Measurements from ENCODE around the gene CNTN6.

Gene CNTN6

DNA sequence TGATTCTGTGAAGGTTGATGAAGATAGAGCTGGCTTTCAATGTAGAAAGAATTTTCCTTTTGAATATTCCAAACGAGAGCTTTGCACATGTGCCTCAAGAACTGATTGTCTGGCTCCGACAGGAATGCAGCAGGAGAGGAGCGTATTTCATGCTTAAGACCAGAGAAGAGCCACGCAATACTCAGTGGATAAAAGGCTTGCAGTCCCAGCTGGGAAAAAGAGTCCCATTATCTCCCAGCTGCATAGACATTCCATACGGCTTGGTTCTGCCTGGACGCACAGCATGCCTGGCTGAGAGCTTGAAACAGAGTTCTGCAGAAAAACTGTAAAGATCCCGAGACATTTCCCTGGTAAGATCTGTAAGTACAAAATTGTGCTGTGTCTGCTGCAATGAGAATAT, at the start of gene CNTN6:
TSS of gene CNTN6 (plus strand) at position 254 of the 400 bp plus-strand sequence. CDS start 54,985 bp downstream, outside the sequence.
- no peak within 1 kb of the TSS for H3K27ac Mint-ChIP-seq
- H3K4me1 Mint-ChIP-seq, result no peaks in the 10 kb centered on the region

DNA sequence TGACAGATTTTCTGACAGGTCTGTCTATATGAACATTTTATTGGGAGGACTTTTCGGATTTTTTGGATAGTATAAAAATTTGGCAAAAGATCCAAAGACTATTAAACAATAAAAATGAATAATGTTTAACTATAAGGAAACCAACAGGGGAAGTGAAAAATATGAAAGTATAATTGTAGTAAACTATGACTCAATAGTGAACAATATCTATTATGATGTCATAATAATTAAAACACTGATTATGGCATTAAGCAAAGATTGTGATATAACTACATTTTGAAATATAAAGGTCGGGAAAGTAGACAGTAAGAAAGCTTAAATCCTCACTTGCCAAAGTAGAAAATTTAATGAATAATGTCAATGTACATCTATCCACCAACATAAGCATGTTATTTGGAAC, 44.3 kb upstream of the CNTN6 start:
- Mint-ChIP-seq H3K4me1 (no peaks in the 10 kb centered on the region), H3K9me3 (peaks cover 12% of the 10 kb centered on the region), H3K4me3 (no peak overlapping the region), H3K27ac (no peak overlapping the region), H3K27me3 (no peaks in the 10 kb centered on the region), H3K36me3 (no peaks in the 10 kb centered on the region)
- DNase-seq, result no peak
- CTCF ChIA-PET, result no interaction called here

More for the DNA sequence above, at the start of gene CNTN6:
- CTCF ChIA-PET, result no interaction called here
- no peaks in the 10 kb centered on the region for H3K36me3 Mint-ChIP-seq
- no peak within 1 kb of the TSS for H3K4me3 Mint-ChIP-seq
- no peak for DNase-seq
- no peaks in the 10 kb centered on the region for H3K27me3 Mint-ChIP-seq
- no peaks in the 10 kb centered on the region for H3K9me3 Mint-ChIP-seq

DNA sequence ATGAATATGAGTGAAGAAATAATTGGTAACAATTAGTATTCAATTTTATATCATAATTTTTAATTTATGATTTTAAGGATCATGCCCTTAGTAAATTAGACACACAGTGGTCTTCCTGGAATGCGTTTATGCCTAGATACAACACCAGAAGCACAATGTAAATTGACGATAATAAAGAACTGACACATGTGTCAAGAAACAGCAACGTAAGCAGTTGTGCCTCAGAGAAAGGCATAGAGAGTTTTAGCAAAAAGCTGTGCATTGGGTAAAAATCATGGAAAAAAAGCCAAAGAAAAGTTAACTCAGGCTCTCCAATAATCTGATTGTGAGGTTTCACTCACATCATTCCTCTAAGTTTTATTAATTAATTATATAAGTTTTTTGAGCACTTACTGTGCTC, 37.0 kb upstream of the CNTN6 start:
- Mint-ChIP-seq H3K36me3 (no peaks in the 10 kb centered on the region), H3K27ac (no peak overlapping the region), H3K4me1 (no peaks in the 10 kb centered on the region), H3K27me3 (no peaks in the 10 kb centered on the region), H3K4me3 (no peak overlapping the region), H3K9me3 (peaks cover 13% of the 10 kb centered on the region)
- no peak for DNase-seq
- CTCF ChIA-PET, result no interaction called here

DNA sequence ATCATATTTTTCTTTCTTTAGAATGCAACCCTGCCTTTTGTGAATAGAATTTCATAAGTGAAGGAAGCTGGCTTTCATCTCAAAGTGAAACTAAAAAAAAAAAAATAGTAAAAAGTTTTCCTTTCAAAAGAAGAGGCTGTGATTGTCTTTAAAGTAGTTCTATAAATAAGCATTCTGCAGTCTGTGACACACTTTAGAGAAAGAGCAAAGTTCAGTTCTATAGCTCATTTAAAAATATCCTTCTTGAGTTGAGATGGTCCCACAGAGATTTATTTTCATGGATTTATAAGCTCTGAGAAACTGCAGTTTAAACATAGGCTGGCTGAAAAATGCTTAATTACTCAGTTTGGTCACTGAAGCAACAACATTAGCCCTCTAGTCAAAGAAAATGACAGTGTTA, 36.1 kb upstream of the CNTN6 start:
- Mint-ChIP-seq H3K4me3 (no peak overlapping the region), H3K36me3 (no peaks in the 10 kb centered on the region), H3K27ac (no peak overlapping the region), H3K9me3 (peaks cover 14% of the 10 kb centered on the region), H3K27me3 (no peaks in the 10 kb centered on the region), H3K4me1 (no peaks in the 10 kb centered on the region)
- CTCF ChIA-PET, result interaction anchor here (0.8 kb wide), 1 partner anchor 9 kb away, joined by 3 read pairs; no protein-coding TSS in a partner anchor
- DNase-seq, result no peak

DNA sequence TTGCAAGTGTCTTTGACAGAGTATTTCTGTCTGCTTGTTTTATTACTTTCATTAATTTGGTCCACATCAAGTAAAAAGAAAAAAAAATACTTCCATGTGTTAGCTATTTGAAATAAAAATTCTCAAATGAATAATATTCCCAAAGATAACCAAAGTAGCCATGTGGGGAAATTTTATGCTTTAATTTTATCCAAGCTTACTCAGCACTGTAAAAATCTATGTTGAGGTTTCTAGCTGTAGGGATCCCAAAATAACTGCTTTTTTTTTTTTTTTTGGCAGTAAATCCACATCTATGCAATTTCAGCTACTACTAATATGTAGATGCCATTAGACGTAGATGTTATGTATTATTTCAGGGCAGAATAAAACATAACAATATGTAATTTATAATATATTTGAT, 35.4 kb upstream of the CNTN6 start:
- no peaks in the 10 kb centered on the region for H3K4me1 Mint-ChIP-seq
- H3K4me3 Mint-ChIP-seq, result no peak overlapping the region
- no peak for DNase-seq
- no peak overlapping the region for H3K27ac Mint-ChIP-seq
- no peaks in the 10 kb centered on the region for H3K36me3 Mint-ChIP-seq
- CTCF ChIA-PET, result no interaction called here
- peaks cover 13% of the 10 kb centered on the region for H3K9me3 Mint-ChIP-seq
- H3K27me3 Mint-ChIP-seq, result no peaks in the 10 kb centered on the region

DNA sequence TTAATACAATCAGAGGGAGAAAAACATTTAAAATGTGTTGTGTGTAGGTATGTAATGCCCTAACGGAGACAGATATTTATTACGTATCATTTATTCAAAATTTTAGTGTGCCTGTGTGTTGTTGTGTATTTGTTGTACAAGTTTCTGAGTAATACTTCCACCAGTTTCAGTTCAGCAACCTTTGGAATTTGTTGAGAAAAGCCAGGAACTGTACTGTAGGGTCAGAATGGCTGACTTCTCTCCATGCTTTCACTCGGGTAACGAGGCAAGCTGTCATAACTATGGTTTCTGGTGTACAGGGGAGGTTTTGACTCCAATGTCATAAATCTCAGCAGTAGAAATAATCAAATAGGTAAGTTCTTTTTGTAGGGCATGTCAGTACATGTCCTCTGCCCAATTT, 23.8 kb upstream of the CNTN6 start:
- Mint-ChIP-seq H3K27me3 (no peaks in the 10 kb centered on the region), H3K36me3 (no peaks in the 10 kb centered on the region), H3K27ac (no peak overlapping the region), H3K4me3 (no peak overlapping the region), H3K4me1 (no peaks in the 10 kb centered on the region), H3K9me3 (peaks cover 10% of the 10 kb centered on the region)
- CTCF ChIA-PET, result no interaction called here
- DNase-seq, result no peak

DNA sequence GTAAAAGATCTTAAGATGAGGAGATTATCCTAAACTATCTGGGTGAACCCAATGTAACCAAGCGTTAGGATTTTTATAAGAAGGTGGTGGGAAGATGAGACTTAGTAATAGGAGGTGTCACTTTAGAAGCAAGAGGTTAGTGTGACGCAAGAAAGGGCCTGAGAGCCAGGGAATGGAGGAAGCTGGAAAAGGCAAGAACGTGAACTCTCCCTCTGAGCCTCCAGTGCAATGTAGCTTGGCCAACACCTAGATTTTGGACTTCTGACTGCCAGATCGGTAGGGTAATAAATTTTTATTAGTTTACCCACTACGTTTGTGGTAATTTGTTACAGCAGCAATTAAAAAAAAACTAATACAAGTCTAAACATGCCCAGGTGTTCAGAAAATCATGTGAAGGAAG, 20.8 kb upstream of the CNTN6 start:
- H3K4me3 Mint-ChIP-seq, result no peak overlapping the region
- H3K4me1 Mint-ChIP-seq, result no peaks in the 10 kb centered on the region

DNA sequence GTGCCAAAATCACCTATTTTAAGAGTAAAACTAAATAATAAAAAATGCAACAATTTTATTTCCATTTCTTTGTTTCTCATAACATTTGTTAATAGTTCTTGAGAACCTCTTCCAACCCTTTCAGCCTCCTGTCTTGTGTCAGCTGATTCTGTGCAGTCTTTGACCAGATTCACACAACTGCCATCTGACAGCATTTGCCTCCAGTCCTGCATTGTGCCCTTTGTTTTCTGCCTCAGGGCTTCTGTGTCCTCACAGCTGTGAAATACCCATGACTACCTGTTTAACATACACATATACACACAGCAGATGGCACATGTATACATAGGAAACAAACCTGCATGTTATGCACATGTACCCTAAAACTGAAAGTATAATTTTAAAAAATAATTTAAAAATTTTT, 13.2 kb upstream of the CNTN6 start:
- Mint-ChIP-seq H3K4me1 (no peaks in the 10 kb centered on the region), H3K27ac (no peak overlapping the region), H3K36me3 (no peaks in the 10 kb centered on the region), H3K9me3 (peaks cover 7% of the 10 kb centered on the region), H3K27me3 (no peaks in the 10 kb centered on the region), H3K4me3 (no peak overlapping the region)
- no peak for DNase-seq
- CTCF ChIA-PET, result no interaction called here

More for the DNA sequence above, 20.8 kb upstream of the CNTN6 start:
- Mint-ChIP-seq H3K27me3 (no peaks in the 10 kb centered on the region), H3K36me3 (no peaks in the 10 kb centered on the region), H3K27ac (no peak overlapping the region), H3K9me3 (peaks cover 10% of the 10 kb centered on the region)
- CTCF ChIA-PET, result no interaction called here
- no peak for DNase-seq

DNA sequence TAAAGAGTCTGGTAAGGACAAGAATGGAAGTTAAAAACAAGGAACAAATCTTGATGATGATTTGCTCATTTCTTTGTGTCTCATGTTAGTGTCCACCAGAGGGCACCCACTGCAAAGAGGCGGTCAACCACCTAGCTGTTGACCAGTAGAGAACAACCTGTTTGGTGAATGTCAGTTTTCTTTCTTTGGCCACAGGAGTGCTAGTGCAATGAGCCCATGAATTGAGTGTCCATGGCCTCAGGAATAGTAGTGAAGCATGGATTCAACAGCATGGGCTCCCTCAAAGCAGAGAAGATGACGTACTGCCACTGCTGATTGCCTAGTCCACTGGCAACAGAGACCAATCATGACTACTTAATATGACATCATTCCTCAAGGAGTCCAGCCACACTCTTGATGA, 10.7 kb upstream of the CNTN6 start:
- CTCF ChIA-PET, result no interaction called here
- Mint-ChIP-seq H3K27me3 (no peaks in the 10 kb centered on the region), H3K4me1 (no peaks in the 10 kb centered on the region), H3K27ac (no peak overlapping the region), H3K9me3 (peaks cover 7% of the 10 kb centered on the region), H3K4me3 (no peak overlapping the region), H3K36me3 (no peaks in the 10 kb centered on the region)
- no peak for DNase-seq

DNA sequence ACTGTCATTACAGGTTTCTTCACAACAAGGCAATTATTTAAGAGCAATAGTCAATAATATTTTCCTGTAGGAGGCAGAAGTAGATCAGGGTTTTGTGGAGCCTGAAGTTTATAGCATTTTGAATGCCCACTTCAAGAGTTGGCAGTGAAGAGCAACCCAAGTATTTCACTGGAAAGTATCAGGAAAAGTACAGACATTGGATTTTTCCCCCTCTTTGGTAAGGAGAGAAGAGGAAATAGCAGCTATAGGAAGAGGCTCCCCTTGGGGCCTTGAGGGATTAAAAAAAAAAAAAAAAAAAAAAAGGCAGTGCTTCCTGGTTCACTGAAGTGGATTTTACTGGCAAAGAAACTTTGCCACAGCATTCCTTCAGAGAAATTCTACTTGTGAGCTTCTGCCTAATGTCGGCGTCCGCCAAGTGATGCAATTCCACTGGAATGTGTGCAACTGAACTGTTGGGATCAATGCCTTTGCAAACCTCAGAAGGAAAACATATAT, 5.7 kb upstream of the CNTN6 start:
- Mint-ChIP-seq H3K4me3 (no peak overlapping the region), H3K4me1 (no peaks in the 10 kb centered on the region), H3K9me3 (peaks cover 7% of the 10 kb centered on the region), H3K27ac (no peak overlapping the region), H3K27me3 (no peaks in the 10 kb centered on the region), H3K36me3 (no peaks in the 10 kb centered on the region)
- no peak for DNase-seq
- CTCF ChIA-PET, result no interaction called here

DNA sequence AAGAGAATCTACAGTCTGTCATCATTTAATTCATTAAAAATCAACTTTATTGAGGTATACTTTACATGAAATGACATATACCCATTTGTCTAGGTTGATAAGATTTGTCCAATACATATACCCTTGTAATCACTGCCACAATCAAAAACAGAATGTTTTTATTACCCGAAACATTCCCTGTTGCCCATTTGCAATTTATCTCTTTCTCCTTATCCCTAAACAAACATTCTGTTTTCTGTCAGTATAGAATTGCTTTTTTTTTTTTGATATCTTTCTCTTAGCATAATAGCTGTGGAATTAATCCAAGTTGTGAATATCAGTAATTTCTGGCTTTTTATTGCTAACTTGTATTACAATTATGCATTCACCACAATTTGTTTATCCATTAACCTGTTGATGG, 4.3 kb upstream of the CNTN6 start:
- CTCF ChIA-PET, result no interaction called here
- no peaks in the 10 kb centered on the region for H3K36me3 Mint-ChIP-seq
- peaks cover 3% of the 10 kb centered on the region for H3K9me3 Mint-ChIP-seq
- no peak overlapping the region for H3K4me3 Mint-ChIP-seq
- no peak for DNase-seq
- no peak overlapping the region for H3K27ac Mint-ChIP-seq
- H3K27me3 Mint-ChIP-seq, result no peaks in the 10 kb centered on the region
- H3K4me1 Mint-ChIP-seq, result no peaks in the 10 kb centered on the region

DNA sequence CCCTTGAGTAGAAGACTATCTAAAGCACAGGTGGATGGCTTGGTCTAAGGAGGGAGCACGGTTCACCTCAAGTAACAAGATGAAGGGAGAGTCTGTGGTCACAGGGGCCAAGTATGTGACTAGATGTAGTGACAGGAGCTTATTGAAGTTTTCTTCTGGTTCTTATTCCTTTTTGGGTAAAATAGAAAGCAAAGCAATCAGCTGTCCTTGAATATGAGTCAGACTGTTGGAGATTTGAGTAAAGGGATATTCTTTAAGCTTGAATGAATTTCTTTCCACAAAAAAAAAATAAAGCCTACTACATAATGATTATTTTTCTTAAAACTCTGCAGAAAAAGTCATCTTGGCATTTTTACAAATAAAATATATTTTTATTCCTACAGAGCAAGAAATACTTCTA, 1.5 kb upstream of the CNTN6 start:
- no peak for DNase-seq
- CTCF ChIA-PET, result no interaction called here
- Mint-ChIP-seq H3K4me3 (no peak overlapping the region), H3K9me3 (no peaks in the 10 kb centered on the region), H3K27me3 (no peaks in the 10 kb centered on the region), H3K4me1 (no peaks in the 10 kb centered on the region), H3K27ac (no peak overlapping the region), H3K36me3 (no peaks in the 10 kb centered on the region)

DNA sequence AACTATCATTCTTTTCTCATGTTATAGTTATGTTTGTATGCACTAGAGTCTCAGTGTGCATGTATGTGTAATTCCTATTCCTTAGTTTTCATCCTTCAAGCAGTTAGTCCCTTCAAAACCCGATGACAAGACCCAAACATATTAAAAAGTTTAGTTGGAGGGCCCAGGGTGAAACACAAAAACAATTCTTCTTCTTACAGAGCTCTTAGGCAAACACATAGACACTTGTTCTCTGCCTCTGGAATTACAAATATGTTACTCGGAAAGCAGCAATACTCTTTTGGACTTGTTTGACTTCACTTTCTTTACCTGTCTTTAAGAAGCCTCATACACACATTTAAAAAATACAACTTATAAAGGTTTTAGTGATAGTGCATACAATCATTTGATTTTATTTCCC, 763 bp upstream of the CNTN6 start:
- Mint-ChIP-seq H3K4me3 (no peak overlapping the region), H3K36me3 (no peaks in the 10 kb centered on the region), H3K9me3 (no peaks in the 10 kb centered on the region), H3K4me1 (no peaks in the 10 kb centered on the region), H3K27me3 (no peaks in the 10 kb centered on the region), H3K27ac (no peak overlapping the region)
- DNase-seq, result no peak
- CTCF ChIA-PET, result no interaction called here

DNA sequence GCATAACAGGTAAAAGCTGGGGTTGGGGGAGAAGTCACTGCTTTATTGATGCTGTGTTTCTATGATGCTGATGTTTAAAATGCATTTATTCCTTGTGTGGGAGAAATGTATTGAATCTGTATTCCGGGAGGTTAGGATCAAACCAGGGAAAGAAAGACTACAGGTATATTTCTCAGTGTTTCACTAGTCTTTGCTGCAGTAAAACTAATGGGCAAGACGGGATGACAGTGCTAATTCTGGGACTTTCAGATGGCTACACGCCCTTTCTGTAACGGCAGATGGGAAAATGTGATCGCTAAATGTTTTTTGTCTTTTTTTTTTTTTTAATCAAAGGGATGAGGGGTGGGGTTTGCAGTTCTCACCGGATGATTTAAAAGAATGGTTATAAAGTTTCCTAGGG, 393 bp downstream of the CNTN6 start:
- H3K27ac Mint-ChIP-seq, result no peak overlapping the region
- no peaks in the 10 kb centered on the region for H3K4me1 Mint-ChIP-seq
- H3K36me3 Mint-ChIP-seq, result no peaks in the 10 kb centered on the region
- CTCF ChIA-PET, result no interaction called here
- no peak overlapping the region for H3K4me3 Mint-ChIP-seq
- no peak for DNase-seq
- no peaks in the 10 kb centered on the region for H3K9me3 Mint-ChIP-seq
- H3K27me3 Mint-ChIP-seq, result no peaks in the 10 kb centered on the region

DNA sequence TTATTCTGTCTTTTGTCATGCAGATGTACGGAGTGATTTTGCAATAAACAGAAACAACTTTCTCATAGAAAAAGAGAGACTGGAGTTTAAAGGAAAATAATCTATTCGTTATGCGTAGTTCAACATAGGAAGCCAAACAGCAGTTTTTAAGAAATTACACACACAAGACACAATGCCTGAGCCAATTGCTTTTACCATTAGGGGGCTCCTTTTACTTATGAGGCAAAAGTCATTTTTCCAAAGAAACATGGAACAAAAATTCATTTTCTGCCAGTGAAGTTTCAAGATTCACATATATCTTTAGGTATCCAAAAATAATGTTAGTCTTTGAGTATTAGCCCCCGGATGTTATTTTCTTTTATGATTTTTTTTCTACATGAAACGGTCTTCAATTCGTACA, 10.7 kb downstream of the CNTN6 start:
- Mint-ChIP-seq H3K4me3 (no peak overlapping the region), H3K4me1 (no peaks in the 10 kb centered on the region), H3K27me3 (no peaks in the 10 kb centered on the region), H3K9me3 (peaks cover 8% of the 10 kb centered on the region), H3K27ac (no peak overlapping the region), H3K36me3 (no peaks in the 10 kb centered on the region)
- DNase-seq, result no peak
- CTCF ChIA-PET, result no interaction called here

DNA sequence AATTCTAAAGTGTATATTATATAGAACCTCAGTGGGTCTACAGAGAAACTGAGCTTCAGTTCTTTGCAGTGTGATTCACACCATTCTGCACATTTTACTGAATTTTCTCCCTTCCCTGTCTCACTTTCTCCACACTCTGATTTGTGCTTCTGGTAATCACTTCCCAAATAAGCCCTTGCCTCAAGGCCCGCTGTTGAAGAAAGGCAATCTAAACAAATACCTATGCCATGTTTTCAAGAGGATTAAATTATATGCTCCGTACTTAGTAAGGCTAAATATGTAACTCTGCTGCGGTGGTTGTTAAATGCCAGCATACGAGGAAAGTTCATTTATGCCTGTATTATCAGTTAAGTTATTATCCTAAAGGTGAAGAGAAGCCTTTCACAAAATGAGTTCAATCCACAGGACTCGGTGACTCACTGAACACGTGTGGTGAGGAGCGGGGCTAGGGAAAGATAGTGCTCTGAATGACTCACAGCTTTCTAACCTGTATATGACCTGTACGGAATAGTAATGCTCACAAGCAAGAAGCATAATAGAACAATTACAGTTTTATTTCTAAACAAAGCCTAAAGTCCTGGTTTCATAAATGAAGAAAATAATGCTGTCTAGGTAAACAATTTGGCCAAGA, 25.1 kb downstream of the CNTN6 start:
- H3K9me3 Mint-ChIP-seq, result peaks cover 12% of the 10 kb centered on the region
- CTCF ChIA-PET, result no interaction called here
- H3K27me3 Mint-ChIP-seq, result no peaks in the 10 kb centered on the region
- no peaks in the 10 kb centered on the region for H3K36me3 Mint-ChIP-seq
- no peak overlapping the region for H3K4me3 Mint-ChIP-seq
- DNase-seq, result no peak
- H3K27ac Mint-ChIP-seq, result no peak overlapping the region
- no peaks in the 10 kb centered on the region for H3K4me1 Mint-ChIP-seq

Measured in activated naive CD4-positive, alpha-beta T cell treated with anti-CD3 and anti-CD28 coated beads, Interleukin-2, amount 10 ng/mL, durations not matched to agents 7 days and 5 days (primary cell).